K562 (cell line): ENCODE data around the gene FAM120B. TPM values are rescaled to one million over a fixed set of nuclear protein-coding genes. Genes with fewer than 3 reads are reported as not detected.

Source experiments
- ATAC-seq: fragments of 200-7000 bp; cut with Tn5 transposase; 3 replicates; pipeline ENCODE4 v1.9.1; 2020; ENCODE audit warnings: moderate library complexity
- BruUV-seq: library from RNA; stranded (reverse); fragments of 400-500 nt; replicated peaks from 2 replicates; lab custom pipeline; 2021; lab: Mats Ljungman, UMichigan
- CTCF ChIA-PET: fragments of 300-600 bp; formaldehyde crosslinking; extraction: SDS; loops from one replicate; lab custom pipeline; 2021; ENCODE audit warnings: low intra/inter-chr PET ratio; lab: Yijun Ruan, JAX
- POLR2A ChIA-PET: fragments of 300-600, 350-650 bp; sonication (Branson Sonifier 250); formaldehyde crosslinking; extraction: SDS; loops from one replicate; lab custom pipeline; 2021; ENCODE audit warnings: antibody characterized with exemption, inconsistent platforms; lab: Yijun Ruan, JAX
- DNase-seq, 4 experiments: peaks; one replicate each; pipeline versions ENCODE4 v3.0.0 to v3.0.0-alpha.2; 2011 to 2018; ENCODE audit warnings: low spot score in 3 of 4, mixed read lengths in 3 of 4; ENCODE audit errors: extremely low read depth in 1 of 4
- FAIRE-seq: peaks from 2 replicates; lab custom pipeline; 2011; peaks lifted over from hg19 to GRCh38; lab: Jason Lieb, UNC
- H2AFZ ChIP-seq: 2 replicates; pipeline ENCODE4 v1.6.0; 2011; ENCODE audit warnings: low read depth, low read length, control low read depth, inconsistent platforms
- H3K27ac ChIP-seq: fragments of 200-600 bp; 3 replicates; pipeline ENCODE4 v1.8.0; 2011; ENCODE audit warnings: low read depth, mild to moderate bottlenecking, control low read depth, inconsistent platforms, low read length, moderate library complexity, mixed read lengths; ENCODE audit errors: extremely low read depth
- H3K27me3 ChIP-seq, 2 experiments: fragments of 300-600 bp in 1 of 2; 2 replicates in 1 of 2; 3 replicates in 1 of 2; pipeline versions ENCODE4 v1.6.0 to v1.8.0; 2011; ENCODE audit warnings: inconsistent platforms in 2 of 2, low read length in 2 of 2, mild to moderate bottlenecking in 1 of 2, mixed read lengths in 1 of 2, moderate library complexity in 1 of 2; ENCODE audit not compliant: control insufficient read depth in 2 of 2, insufficient read depth in 2 of 2
- H3K36me3 ChIP-seq: fragments of 300-600 bp; 3 replicates; pipeline ENCODE4 v1.8.0; 2011; ENCODE audit warnings: mild to moderate bottlenecking, low read length, inconsistent platforms; ENCODE audit not compliant: control insufficient read depth, insufficient read depth
- H3K4me1 ChIP-seq, 2 experiments: fragments of 200-600 bp in 1 of 2; replicated peaks in 1 of 2; 2 replicates in 1 of 2; 3 replicates in 1 of 2; pipeline versions ENCODE4 v1.5.1 to v1.8.0; 2011; ENCODE audit warnings: inconsistent platforms in 2 of 2, low read length in 2 of 2, mild to moderate bottlenecking in 1 of 2, mixed read lengths in 1 of 2, moderate library complexity in 1 of 2; ENCODE audit not compliant: control insufficient read depth in 2 of 2, insufficient read depth in 2 of 2
- H3K4me2 ChIP-seq: 2 replicates; pipeline ENCODE4 v1.6.1; 2011; ENCODE audit warnings: low read length, control low read depth, inconsistent platforms, mixed read lengths; ENCODE audit not compliant: insufficient read depth
- H3K4me3 ChIP-seq: fragments of 200-600 bp; sonication (generic), shearing (Covaris generic); 2 replicates; pipeline ENCODE4 v1.5.1; 2016; ENCODE audit warnings: control low read depth, inconsistent platforms
- H3K79me2 ChIP-seq: fragments of 200-600 bp; 3 replicates; pipeline ENCODE4 v1.8.0; 2011; ENCODE audit warnings: low read length, inconsistent platforms; ENCODE audit not compliant: control insufficient read depth, insufficient read depth
- H3K9ac ChIP-seq, 2 experiments: 2 replicates each; pipeline versions ENCODE4 v1.6.0 to v1.6.1; 2011; ENCODE audit warnings: low read depth in 2 of 2, low read length in 2 of 2, control low read depth in 1 of 2, inconsistent platforms in 1 of 2, mild to moderate bottlenecking in 1 of 2, mixed read lengths in 1 of 2; ENCODE audit not compliant: insufficient read depth in 1 of 2
- H3K9me1 ChIP-seq: one replicate; pipeline ENCODE4 v1.6.0; 2011; ENCODE audit warnings: inconsistent platforms, mild to moderate bottlenecking, low read length, moderate library complexity; ENCODE audit not compliant: control insufficient read depth, insufficient read depth
- H3K9me3 ChIP-seq: replicated peaks from 2 replicates; pipeline ENCODE4 v1.5.1; 2011; ENCODE audit warnings: low read depth, low read length, inconsistent platforms; ENCODE audit not compliant: control insufficient read depth, insufficient read depth
- H4K20me1 ChIP-seq: replicated peaks from 2 replicates; pipeline ENCODE4 v1.6.1; 2011; ENCODE audit warnings: low read length, inconsistent platforms, mixed read lengths; ENCODE audit not compliant: control insufficient read depth, insufficient read depth
- CC2D1A ChIP-seq: fragments of 450-650 bp; IDR thresholded peaks from 2 replicates; pipeline ENCODE4 v1.6.1; 2017; ENCODE audit warnings: mild to moderate bottlenecking
- ELF1 ChIP-seq: fragments of 200-800 bp; sonication (Bioruptor generic); IDR thresholded peaks from 2 replicates; pipeline ENCODE4 v1.6.1; 2016; ENCODE audit warnings: missing genetic modification characterization, missing compliant biosample characterization
- EP400 ChIP-seq: fragments of 450-650 bp; IDR thresholded peaks from 2 replicates; pipeline ENCODE4 v1.6.1; 2017; ENCODE audit warnings: antibody characterized with exemption, mild to moderate bottlenecking, moderate library complexity
- ERF ChIP-seq: fragments of 450-650 bp; formaldehyde crosslinking; IDR thresholded peaks from 2 replicates; pipeline ENCODE4 v1.4.0; 2020; ENCODE audit warnings: mild to moderate bottlenecking, mixed read lengths
- HNRNPH1 ChIP-seq: fragments of 200-400 bp; formaldehyde crosslinking; optimal IDR thresholded peaks from 2 replicates; pipeline ENCODE3; 2017; ENCODE audit warnings: low read depth, mild to moderate bottlenecking, low read length, moderate library complexity
- MAFK ChIP-seq: IDR thresholded peaks from 2 replicates; pipeline ENCODE4 v1.6.1; 2011; ENCODE audit warnings: low read length, improper control_type of control experiment
- MED1 ChIP-seq: sonication (generic); formaldehyde crosslinking; IDR thresholded peaks from 2 replicates; pipeline ENCODE4 v1.8.1; 2023; ENCODE audit warnings: missing genetic modification reagents, borderline replicate concordance
- RBM17 ChIP-seq: fragments of 200-400 bp; formaldehyde crosslinking; IDR thresholded peaks from 2 replicates; pipeline ENCODE4 v1.6.1; 2017; ENCODE audit warnings: low read depth, mild to moderate bottlenecking, low read length, borderline replicate concordance
- RCOR1 ChIP-seq, 2 experiments: IDR thresholded peaks; 2 replicates each; pipeline ENCODE4 v1.6.1; 2012; ENCODE audit warnings: low read depth in 2 of 2, low read length in 2 of 2, borderline replicate concordance in 1 of 2, improper control_type of control experiment in 1 of 2
- SRSF7 ChIP-seq: fragments of 200-400 bp; formaldehyde crosslinking; optimal IDR thresholded peaks from 2 replicates; pipeline ENCODE3; 2017; ENCODE audit warnings: mild to moderate bottlenecking, low read depth, low read length
- ZNF384 ChIP-seq: IDR thresholded peaks from 2 replicates; pipeline ENCODE4 v1.6.1; 2012; ENCODE audit warnings: low read depth, low read length, improper control_type of control experiment
- ZNF431 ChIP-seq: sonication (generic); formaldehyde crosslinking; IDR thresholded peaks from 2 replicates; pipeline ENCODE4 v1.8.0; 2022; ENCODE audit warnings: mild to moderate bottlenecking, missing genetic modification reagents
- ZNF655 ChIP-seq: fragments of 250-450 bp; sonication (Bioruptor Pico); IDR thresholded peaks from 2 replicates; pipeline ENCODE4 v1.5.0; 2021
- WGBS: fragments of 100-300 bp; shearing (Covaris generic); methylation state at CpG from one replicate; pipeline ENCODE4 v1.1.6; 2016; ENCODE audit warnings: low coverage, mixed read lengths; ENCODE audit not compliant: insufficient coverage; ENCODE audit errors: missing lambda C conversion rate; 5-methylcytosine and 5-hydroxymethylcytosine counted together
- in situ Hi-C: fragments of 300-500 bp; cut with MboI; formaldehyde crosslinking; loops from 4 replicates; pipeline ENCODE4 v1.15.0; 2018; ENCODE audit warnings: inconsistent platforms, mixed read lengths
- intact Hi-C: fragments of 100-400 bp; cut with micrococcal nuclease; formaldehyde crosslinking; loops from 2 replicates; pipeline ENCODE4 v1.14.2; 2022
- polyA plus RNA-seq, 8 experiments: library from polyadenylated mRNA; depleted of rRNA in 4 of 8; stranded (reverse) in 5 of 8; unstranded in 3 of 8; fragments of >200 nt; fragmentation: Nextera tagmentation in 2 of 8; fragmentation: Illumina TruSeq in 1 of 8; extraction: Ambion mirVana in 2 of 8; extraction: Trizol in 1 of 8; gene quantifications; 2 replicates each; pipeline versions ENCODE4 v1.2.1 to v1.2.3, GENCODE V29; 2011 to 2014; ENCODE audit warnings: inconsistent platforms in 1 of 8, missing spikeins in 1 of 8
- total RNA-seq, 7 experiments: library from RNA; depleted of rRNA in 6 of 7; stranded (reverse); fragments of >200 nt in 6 of 7; fragmentation: Illumina TruSeq in 2 of 7; extraction: Trizol in 2 of 7; gene quantifications; 2 replicates each; pipeline versions ENCODE4 v1.2.1 to v1.2.3, GENCODE V29; 2011 to 2021; ENCODE audit warnings: low replicate concordance in 1 of 7
- TF ChIP-seq, protein P1 (sequence below): fragments of 250-450 bp; sonication (Bioruptor Pico); IDR thresholded peaks from 2 replicates; pipeline ENCODE4 v1.8.0; 2022; ENCODE audit warnings: moderate library complexity, mild to moderate bottlenecking, inconsistent platforms

Gene FAM120B
- total and polyA plus RNA-seq, 9 of the 15 experiments (the other 6 are each of a cell fraction or from before 2014, with no cell fraction given), result 3.5 to 22.6 (median 14.7) TPM

GRCh38 chr6:170284866-170285469 is 21.6 kb upstream of the FAM120B start:
- FAIRE-seq (no peak), DNase-seq (no peak), ATAC-seq (no peak)
- Histone ChIP-seq H3K4me3 (no peak overlapping the region), H2AFZ (no peak overlapping the region), H4K20me1 (peaks cover 22% of the 10 kb centered on the region), H3K27ac (no peak overlapping the region), H3K36me3 (no peaks in the 10 kb centered on the region), H3K9me3 (no peaks in the 10 kb centered on the region), H3K27me3 (peaks cover 64 to 98% of the 10 kb centered on the region in 2 experiments), H3K4me2 (no peak overlapping the region), H3K9ac (no peak overlapping the region), H3K79me2 (no peaks in the 10 kb centered on the region), H3K4me1 (peaks cover 0 to 46% of the 10 kb centered on the region in 2 experiments; a peak in 3 of 5 replicates), H3K9me1 (no peaks in the 10 kb centered on the region)
- in situ Hi-C loops (no loop called here), intact Hi-C loops (no loop called here)
- TF ChIP-seq HNRNPH1 (no peak), ELF1 (tag) (no peak), MAFK (no peak)
- WGBS, result 3% methylated on average over 24 of the region's 24 CpGs
- CTCF ChIA-PET, result no interaction called here
- no TSS peak for BruUV-seq
- POLR2A ChIA-PET, result interaction anchor here (0.5 kb wide), 1 partner anchor 75 kb away, joined by 3 read pairs; no protein-coding TSS in a partner anchor

GRCh38 chr6:170285482-170285881 is 21.1 kb upstream of the FAM120B start:
- no peak for ATAC-seq
- in situ Hi-C loops (no loop called here), intact Hi-C loops (no loop called here)
- DNase-seq, result no peak
- Histone ChIP-seq H3K9me1 (no peaks in the 10 kb centered on the region), H3K9ac (no peak overlapping the region), H3K9me3 (no peaks in the 10 kb centered on the region), H3K4me1 (peaks cover 0 to 46% of the 10 kb centered on the region in 2 experiments; a peak in 3 of 5 replicates), H3K27me3 (peaks cover 63 to 98% of the 10 kb centered on the region in 2 experiments), H3K27ac (no peak overlapping the region), H3K4me3 (no peak overlapping the region), H3K36me3 (no peaks in the 10 kb centered on the region), H3K4me2 (no peak overlapping the region), H3K79me2 (no peaks in the 10 kb centered on the region), H2AFZ (no peak overlapping the region), H4K20me1 (peaks cover 22% of the 10 kb centered on the region)
- FAIRE-seq, result no peak
- ChIA-PET CTCF (no interaction called here), POLR2A (no interaction called here)
- BruUV-seq, result no TSS peak
- WGBS, result 0% methylated on average over 5 of the region's 5 CpGs
- TF ChIP-seq ZNF384, result no peak
- TF ChIP-seq RCOR1 (IDR thresholded peaks at IDR 0.05; ENCODE audit: borderline replicate concordance in 1 of 2, low read depth in 2 of 2, low read length in 2 of 2), result no peak
- no peak for TF ChIP-seq MED1
- no peak for TF ChIP-seq ZNF655 (CRISPR knock-in tag)
- no peak for TF ChIP-seq SRSF7
- no peak for TF ChIP-seq EP400
- no peak for TF ChIP-seq ZNF431
- no peak for TF ChIP-seq RBM17
- no peak for TF ChIP-seq ERF (CRISPR knock-in tag)
- TF ChIP-seq, protein P1, sequence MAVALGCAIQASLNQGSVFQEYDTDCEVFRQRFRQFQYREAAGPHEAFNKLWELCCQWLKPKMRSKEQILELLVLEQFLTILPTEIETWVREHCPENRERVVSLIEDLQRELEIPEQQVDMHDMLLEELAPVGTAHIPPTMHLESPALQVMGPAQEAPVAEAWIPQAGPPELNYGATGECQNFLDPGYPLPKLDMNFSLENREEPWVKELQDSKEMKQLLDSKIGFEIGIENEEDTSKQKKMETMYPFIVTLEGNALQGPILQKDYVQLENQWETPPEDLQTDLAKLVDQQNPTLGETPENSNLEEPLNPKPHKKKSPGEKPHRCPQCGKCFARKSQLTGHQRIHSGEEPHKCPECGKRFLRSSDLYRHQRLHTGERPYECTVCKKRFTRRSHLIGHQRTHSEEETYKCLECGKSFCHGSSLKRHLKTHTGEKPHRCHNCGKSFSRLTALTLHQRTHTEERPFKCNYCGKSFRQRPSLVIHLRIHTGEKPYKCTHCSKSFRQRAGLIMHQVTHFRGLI (CRISPR knock-in tag), result no peak
- TF ChIP-seq CC2D1A, result no peak
